GM20000 (cell line): ENCODE data around the gene TAF1D.

Source experiments
- DNase-seq: peaks from one replicate; pipeline ENCODE4 v3.0.0; 2012; ENCODE audit warnings: low spot score
- CTCF ChIP-seq: IDR thresholded peaks from 2 replicates; pipeline ENCODE4 v1.5.1; 2012; ENCODE audit warnings: mild to moderate bottlenecking, control low read depth; ENCODE audit errors: extremely low read depth, missing control alignments

The TAF1D gene

DNA sequence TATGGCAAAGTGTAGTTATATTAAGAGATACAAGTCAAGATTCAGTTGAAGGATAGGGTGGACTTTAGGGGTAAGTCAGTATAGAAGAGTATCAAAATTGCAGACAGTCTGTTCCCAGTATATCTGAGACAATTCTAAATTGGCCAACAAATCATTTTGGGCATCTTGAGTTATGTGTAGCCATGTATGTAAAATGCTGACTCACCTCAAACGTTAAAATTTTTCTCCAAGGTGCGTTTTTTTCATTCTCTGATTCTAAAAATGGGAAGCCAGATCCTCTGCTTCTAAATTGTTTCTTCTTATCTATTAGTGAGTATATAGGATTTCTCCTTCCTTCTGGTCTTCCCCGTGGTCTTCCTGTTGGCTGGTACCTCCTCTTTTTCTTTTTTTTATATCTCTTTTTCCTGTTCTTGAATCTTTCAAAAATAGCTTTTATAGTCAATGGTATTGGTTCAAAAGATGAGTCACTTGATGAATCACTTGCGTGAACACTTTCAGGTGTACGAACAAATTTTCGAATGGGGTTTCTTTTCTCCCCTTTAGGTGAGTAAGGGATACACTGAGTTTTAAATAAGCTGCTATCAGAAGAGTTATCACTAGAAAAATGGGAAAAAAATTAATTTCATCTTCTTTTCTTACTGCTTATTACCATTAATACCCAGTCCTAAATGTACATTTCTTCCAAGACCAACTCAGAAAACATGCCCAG lies 3.2 kb downstream of the TAF1D start:
- TF ChIP-seq CTCF: no peak
- no peak for DNase-seq

DNA sequence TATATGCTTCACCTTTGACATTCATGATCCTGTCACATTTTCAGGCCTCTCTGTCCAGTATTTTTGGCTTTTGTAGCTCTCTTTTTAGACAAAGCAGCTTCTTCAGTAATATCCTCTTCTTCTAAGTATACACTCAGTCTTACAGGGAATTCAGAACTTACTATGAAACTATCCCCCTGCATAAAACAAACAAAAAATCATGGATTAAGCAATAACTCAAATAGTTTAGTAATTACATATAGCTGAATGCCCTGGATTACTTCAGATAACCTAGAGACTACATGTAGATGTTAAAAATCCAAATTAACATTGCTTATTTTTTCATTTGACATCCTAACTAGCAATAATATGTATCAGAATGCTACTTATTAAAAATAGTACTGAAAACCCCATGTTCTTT lies 5.2 kb downstream of the TAF1D start:
- DNase-seq: no peak
- no peak for TF ChIP-seq CTCF

DNA sequence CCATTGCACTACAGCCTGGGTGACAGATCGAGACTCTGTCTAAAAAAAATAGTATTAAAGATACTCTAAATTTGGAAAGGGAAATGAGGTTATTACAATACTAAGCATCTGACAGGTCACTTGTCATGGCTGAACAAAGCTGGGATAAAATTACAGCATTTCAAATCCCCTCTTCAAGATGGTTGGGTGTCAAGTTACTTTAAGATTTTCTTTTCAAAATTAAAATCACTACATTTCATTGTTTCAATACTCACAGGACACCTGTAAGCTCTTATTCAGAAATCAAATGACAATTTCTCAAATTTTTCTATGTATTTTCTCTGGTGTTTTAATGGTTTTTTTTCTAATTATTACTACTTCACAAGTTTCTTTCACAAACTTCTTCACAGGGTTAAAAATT lies 5.7 kb downstream of the TAF1D start:
- DNase-seq: no peak
- no peak for TF ChIP-seq CTCF

DNA sequence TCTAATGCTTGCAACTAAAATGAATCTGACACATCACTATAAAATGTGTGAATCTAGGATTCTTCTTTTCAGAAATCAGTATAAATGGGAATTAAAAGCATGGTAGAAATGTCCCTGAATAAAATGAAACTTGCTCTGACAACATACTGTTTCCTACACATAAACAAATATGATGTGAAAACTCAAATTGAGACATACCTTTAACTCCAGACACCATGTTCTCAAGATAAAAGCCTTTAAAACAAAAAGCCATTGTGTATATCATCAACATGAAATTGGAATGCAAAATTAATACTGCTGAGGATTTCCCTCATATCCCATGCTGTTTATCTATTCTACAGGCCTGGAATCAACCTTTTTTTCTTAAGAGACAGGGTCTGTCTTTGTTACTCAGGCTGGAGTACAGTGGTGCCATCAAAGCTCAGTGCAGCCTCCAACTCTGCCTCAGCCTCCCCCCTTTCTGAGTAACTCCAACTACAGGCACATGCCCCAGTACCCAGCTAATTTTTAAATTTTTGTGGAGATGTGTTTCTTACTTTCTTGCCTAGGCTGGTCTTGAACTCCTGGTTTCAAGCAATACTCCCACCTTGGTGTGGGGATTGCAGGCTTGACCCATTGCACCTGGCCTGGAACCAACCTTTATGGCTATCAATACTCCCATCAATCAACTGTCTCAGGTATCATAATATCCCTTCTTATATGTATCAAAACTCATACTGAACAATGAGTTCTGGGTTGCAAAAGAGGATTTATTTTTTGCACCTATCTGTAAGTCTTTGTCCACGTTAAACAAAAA lies 6.7 kb downstream of the TAF1D start:
- no peak for DNase-seq
- no peak for TF ChIP-seq CTCF

- no peak for TF ChIP-seq CTCF
- DNase-seq: no peak
Measured at GRCh38 chr11:93733474-93733873, 7.8 kb downstream of the TAF1D start.

DNA sequence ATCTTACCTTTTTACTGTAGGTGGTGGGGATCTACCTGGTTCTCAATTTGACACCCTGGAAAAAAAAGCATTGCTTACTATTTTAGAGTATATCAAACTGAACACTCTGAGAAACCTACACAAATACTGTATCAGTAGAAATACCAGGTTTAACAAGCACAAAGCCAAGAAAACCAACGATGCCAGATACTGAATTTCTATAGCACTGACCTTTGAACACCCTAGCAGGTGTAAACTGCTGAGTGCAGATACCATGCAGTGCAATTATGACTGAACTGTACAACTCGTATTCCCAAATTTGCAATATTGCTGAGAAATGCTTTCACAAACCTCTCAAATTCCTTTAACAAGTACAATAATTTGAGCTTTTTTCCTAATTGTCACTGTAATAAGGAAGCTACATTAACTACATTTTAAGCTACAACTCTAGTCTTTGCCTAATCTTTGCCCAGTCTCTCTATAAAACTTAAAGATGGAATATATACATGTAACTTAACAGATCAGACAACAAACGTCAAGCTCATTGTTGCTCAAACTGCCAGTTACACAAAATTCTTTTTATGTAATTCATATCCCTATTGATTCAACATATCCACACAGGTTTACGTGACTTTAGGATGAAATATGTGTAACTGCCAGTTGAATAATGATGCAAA lies 8.9 kb downstream of the TAF1D start:
- TF ChIP-seq CTCF: no peak
- DNase-seq: no peak
